CD4-positive, alpha-beta T cell treated with Interleukin-4 for 1 hour (primary cell): Measurements from ENCODE around the gene CCDC87.
A peak's percentile ranks its signal among the peaks of the same experiment; 100 is the strongest.
"Not testable (repeated sequence)": the region's sequence is repeated elsewhere in the genome, so short reads cannot be mapped to it uniquely, and the experiment has no call there.

Experiments
- DNase-seq, 2 donors: peaks; one replicate each; pipeline ENCODE4 v3.0.0-alpha.2; 2020 to 2022

CCDC87 gene

GRCh38 chr11:66614073-66614472, 21.2 kb upstream of the CCDC87 start:
- DNase-seq, result no peak

- DNase-seq, result no peak
Measured at GRCh38 chr11:66612458-66612857, 19.6 kb upstream of the CCDC87 start.

- no peak for DNase-seq
Measured at GRCh38 chr11:66609721-66610617, 17.1 kb upstream of the CCDC87 start.

- DNase-seq, result peak in 1 of 2 donors; percentile 22
Measured at GRCh38 chr11:66607126-66607834, 14.4 kb upstream of the CCDC87 start.

GRCh38 chr11:66606608-66607007, 13.7 kb upstream of the CCDC87 start:
- not testable (repeated sequence) for DNase-seq

GRCh38 chr11:66604155-66604554, 11.3 kb upstream of the CCDC87 start:
- DNase-seq, result no peak

- no peak for DNase-seq
Measured at GRCh38 chr11:66603072-66603471, 10.2 kb upstream of the CCDC87 start.

- no peak for DNase-seq
Measured at GRCh38 chr11:66600631-66601233, 7.9 kb upstream of the CCDC87 start.

- DNase-seq, result no peak
Measured at GRCh38 chr11:66600219-66600618, 7.4 kb upstream of the CCDC87 start.

GRCh38 chr11:66598993-66599392, 6.1 kb upstream of the CCDC87 start:
- DNase-seq, result no peak

- DNase-seq, result no peak
Measured at GRCh38 chr11:66595245-66595904, 2.5 kb upstream of the CCDC87 start.

- no peak for DNase-seq
Measured at GRCh38 chr11:66593650-66594049, 787 bp upstream of the CCDC87 start.

GRCh38 chr11:66593303-66593635, 406 bp upstream of the CCDC87 start:
- DNase-seq, result no peak

- DNase-seq, result no peak
Measured at GRCh38 chr11:66591175-66591574, 1.7 kb downstream of the CCDC87 start.

GRCh38 chr11:66589996-66590675, 2.7 kb downstream of the CCDC87 start:
- no peak for DNase-seq

- not testable (repeated sequence) for DNase-seq
Measured at GRCh38 chr11:66589315-66589714, 3.5 kb downstream of the CCDC87 start.

GRCh38 chr11:66586136-66586535, 6.7 kb downstream of the CCDC87 start:
- no peak for DNase-seq

GRCh38 chr11:66585447-66585846, 7.4 kb downstream of the CCDC87 start:
- not testable (repeated sequence) for DNase-seq

GRCh38 chr11:66582565-66583147, 10.2 kb downstream of the CCDC87 start:
- not testable (repeated sequence) for DNase-seq

GRCh38 chr11:66581261-66581660, 11.6 kb downstream of the CCDC87 start:
- no peak for DNase-seq

- DNase-seq, result no peak
Measured at GRCh38 chr11:66580803-66581202, 12.1 kb downstream of the CCDC87 start.

- DNase-seq, result peak; percentile 76 to 80
Measured at GRCh38 chr11:66579017-66579606, 13.8 kb downstream of the CCDC87 start.
